K562 (cell line): ENCODE measurements around the gene FAM204A. TPM values are rescaled to one million over a fixed set of nuclear protein-coding genes. Genes with fewer than 3 reads are reported as not detected.

Experiments used
- ATAC-seq: fragments of 200-7000 bp; cut with Tn5 transposase; 3 replicates; pipeline ENCODE4 v1.9.1; 2020; ENCODE audit warnings: moderate library complexity
- BruUV-seq: library from RNA; stranded (reverse); fragments of 400-500 nt; replicated peaks from 2 replicates; lab custom pipeline; 2021; lab: Mats Ljungman, UMichigan
- CTCF ChIA-PET: fragments of 300-600 bp; formaldehyde crosslinking; extraction: SDS; loops from one replicate; lab custom pipeline; 2021; ENCODE audit warnings: low intra/inter-chr PET ratio; lab: Yijun Ruan, JAX
- POLR2A ChIA-PET: fragments of 300-600, 350-650 bp; sonication (Branson Sonifier 250); formaldehyde crosslinking; extraction: SDS; loops from one replicate; lab custom pipeline; 2021; ENCODE audit warnings: antibody characterized with exemption, inconsistent platforms; lab: Yijun Ruan, JAX
- DNase-seq, 4 experiments: peaks; one replicate each; pipeline versions ENCODE4 v3.0.0 to v3.0.0-alpha.2; 2011 to 2018; ENCODE audit warnings: low spot score in 3 of 4, mixed read lengths in 3 of 4; ENCODE audit errors: extremely low read depth in 1 of 4
- FAIRE-seq: peaks from 2 replicates; lab custom pipeline; 2011; peaks lifted over from hg19 to GRCh38; lab: Jason Lieb, UNC
- H2AFZ ChIP-seq: 2 replicates; pipeline ENCODE4 v1.6.0; 2011; ENCODE audit warnings: low read depth, low read length, control low read depth, inconsistent platforms
- H3K27ac ChIP-seq: fragments of 200-600 bp; 3 replicates; pipeline ENCODE4 v1.8.0; 2011; ENCODE audit warnings: low read depth, mild to moderate bottlenecking, control low read depth, inconsistent platforms, low read length, moderate library complexity, mixed read lengths; ENCODE audit errors: extremely low read depth
- H3K27me3 ChIP-seq, 2 experiments: fragments of 300-600 bp in 1 of 2; 2 replicates in 1 of 2; 3 replicates in 1 of 2; pipeline versions ENCODE4 v1.6.0 to v1.8.0; 2011; ENCODE audit warnings: inconsistent platforms in 2 of 2, low read length in 2 of 2, mild to moderate bottlenecking in 1 of 2, mixed read lengths in 1 of 2, moderate library complexity in 1 of 2; ENCODE audit not compliant: control insufficient read depth in 2 of 2, insufficient read depth in 2 of 2
- H3K36me3 ChIP-seq: fragments of 300-600 bp; 3 replicates; pipeline ENCODE4 v1.8.0; 2011; ENCODE audit warnings: mild to moderate bottlenecking, low read length, inconsistent platforms; ENCODE audit not compliant: control insufficient read depth, insufficient read depth
- H3K4me1 ChIP-seq, 2 experiments: fragments of 200-600 bp in 1 of 2; replicated peaks in 1 of 2; 2 replicates in 1 of 2; 3 replicates in 1 of 2; pipeline versions ENCODE4 v1.5.1 to v1.8.0; 2011; ENCODE audit warnings: inconsistent platforms in 2 of 2, low read length in 2 of 2, mild to moderate bottlenecking in 1 of 2, mixed read lengths in 1 of 2, moderate library complexity in 1 of 2; ENCODE audit not compliant: control insufficient read depth in 2 of 2, insufficient read depth in 2 of 2
- H3K4me2 ChIP-seq: 2 replicates; pipeline ENCODE4 v1.6.1; 2011; ENCODE audit warnings: low read length, control low read depth, inconsistent platforms, mixed read lengths; ENCODE audit not compliant: insufficient read depth
- H3K4me3 ChIP-seq: fragments of 200-600 bp; sonication (generic), shearing (Covaris generic); 2 replicates; pipeline ENCODE4 v1.5.1; 2016; ENCODE audit warnings: control low read depth, inconsistent platforms
- H3K79me2 ChIP-seq: fragments of 200-600 bp; 3 replicates; pipeline ENCODE4 v1.8.0; 2011; ENCODE audit warnings: low read length, inconsistent platforms; ENCODE audit not compliant: control insufficient read depth, insufficient read depth
- H3K9ac ChIP-seq, 2 experiments: 2 replicates each; pipeline versions ENCODE4 v1.6.0 to v1.6.1; 2011; ENCODE audit warnings: low read depth in 2 of 2, low read length in 2 of 2, control low read depth in 1 of 2, inconsistent platforms in 1 of 2, mild to moderate bottlenecking in 1 of 2, mixed read lengths in 1 of 2; ENCODE audit not compliant: insufficient read depth in 1 of 2
- H3K9me1 ChIP-seq: one replicate; pipeline ENCODE4 v1.6.0; 2011; ENCODE audit warnings: inconsistent platforms, mild to moderate bottlenecking, low read length, moderate library complexity; ENCODE audit not compliant: control insufficient read depth, insufficient read depth
- H3K9me3 ChIP-seq: replicated peaks from 2 replicates; pipeline ENCODE4 v1.5.1; 2011; ENCODE audit warnings: low read depth, low read length, inconsistent platforms; ENCODE audit not compliant: control insufficient read depth, insufficient read depth
- H4K20me1 ChIP-seq: replicated peaks from 2 replicates; pipeline ENCODE4 v1.6.1; 2011; ENCODE audit warnings: low read length, inconsistent platforms, mixed read lengths; ENCODE audit not compliant: control insufficient read depth, insufficient read depth
- CEBPB ChIP-seq: fragments of 450-650 bp; IDR thresholded peaks from 2 replicates; pipeline ENCODE4 v1.6.1; 2016; ENCODE audit warnings: missing genetic modification characterization, missing compliant biosample characterization
- FOXJ3 ChIP-seq: sonication (generic); formaldehyde crosslinking; IDR thresholded peaks from 2 replicates; pipeline ENCODE4 v1.4.0; 2020; ENCODE audit warnings: mild to moderate bottlenecking, missing genetic modification reagents
- KDM5B ChIP-seq: fragments of 200-600 bp; sonication (generic); IDR thresholded peaks from 2 replicates; pipeline ENCODE4 v1.6.1; 2012; ENCODE audit warnings: low read depth, mild to moderate bottlenecking, moderate library complexity, low read length, control low read depth, inconsistent platforms; ENCODE audit not compliant: insufficient replicate concordance
- RBBP5 ChIP-seq: fragments of 200-600 bp; sonication (generic); IDR thresholded peaks from 2 replicates; pipeline ENCODE4 v1.6.1; 2012; ENCODE audit warnings: borderline replicate concordance, mild to moderate bottlenecking, low read length, control low read depth, inconsistent platforms; ENCODE audit not compliant: insufficient read depth, poor library complexity, severe bottlenecking
- SIRT6 ChIP-seq: IDR thresholded peaks from one replicate; pipeline ENCODE4 v1.6.1; 2012; ENCODE audit warnings: low read depth, mild to moderate bottlenecking, control low read depth, inconsistent platforms, low read length, moderate library complexity
- TCF3 ChIP-seq: sonication (generic); formaldehyde crosslinking; IDR thresholded peaks from 2 replicates; pipeline ENCODE4 v1.4.0; 2020; ENCODE audit warnings: mild to moderate bottlenecking, missing genetic modification reagents
- TFAP4 ChIP-seq: sonication (generic); formaldehyde crosslinking; IDR thresholded peaks from 2 replicates; pipeline ENCODE4 v1.8.0; 2022; ENCODE audit warnings: missing genetic modification reagents, mild to moderate bottlenecking, moderate library complexity, borderline replicate concordance
- WHSC1 ChIP-seq: IDR thresholded peaks from one replicate; pipeline ENCODE4 v1.6.1; 2012; ENCODE audit warnings: low read length, control low read depth, inconsistent platforms
- ZNF134 ChIP-seq: fragments of 250-450 bp; sonication (Bioruptor Pico); conservative IDR thresholded peaks from 2 replicates; pipeline ENCODE4 v1.4.0; 2020
- ZNF449 ChIP-seq: fragments of 250-450 bp; sonication (Bioruptor Pico); IDR thresholded peaks from 2 replicates; pipeline ENCODE4 v1.8.0; 2022; ENCODE audit warnings: moderate library complexity, mild to moderate bottlenecking, inconsistent platforms
- ZSCAN29 ChIP-seq: fragments of 450-650 bp; IDR thresholded peaks from 2 replicates; pipeline ENCODE4 v1.6.1; 2017
- WGBS: fragments of 100-300 bp; shearing (Covaris generic); methylation state at CpG from one replicate; pipeline ENCODE4 v1.1.6; 2016; ENCODE audit warnings: low coverage, mixed read lengths; ENCODE audit not compliant: insufficient coverage; ENCODE audit errors: missing lambda C conversion rate; 5-methylcytosine and 5-hydroxymethylcytosine counted together
- in situ Hi-C: fragments of 300-500 bp; cut with MboI; formaldehyde crosslinking; loops from 4 replicates; pipeline ENCODE4 v1.15.0; 2018; ENCODE audit warnings: inconsistent platforms, mixed read lengths
- intact Hi-C: fragments of 100-400 bp; cut with micrococcal nuclease; formaldehyde crosslinking; loops from 2 replicates; pipeline ENCODE4 v1.14.2; 2022
- polyA plus RNA-seq, 8 experiments: library from polyadenylated mRNA; depleted of rRNA in 4 of 8; stranded (reverse) in 5 of 8; unstranded in 3 of 8; fragments of >200 nt; fragmentation: Nextera tagmentation in 2 of 8; fragmentation: Illumina TruSeq in 1 of 8; extraction: Ambion mirVana in 2 of 8; extraction: Trizol in 1 of 8; gene quantifications; 2 replicates each; pipeline versions ENCODE4 v1.2.1 to v1.2.3, GENCODE V29; 2011 to 2014; ENCODE audit warnings: inconsistent platforms in 1 of 8, missing spikeins in 1 of 8
- total RNA-seq, 7 experiments: library from RNA; depleted of rRNA in 6 of 7; stranded (reverse); fragments of >200 nt in 6 of 7; fragmentation: Illumina TruSeq in 2 of 7; extraction: Trizol in 2 of 7; gene quantifications; 2 replicates each; pipeline versions ENCODE4 v1.2.1 to v1.2.3, GENCODE V29; 2011 to 2021; ENCODE audit warnings: low replicate concordance in 1 of 7

Gene FAM204A
- total and polyA plus RNA-seq, 9 of the 15 experiments (the other 6 are each of a cell fraction or from before 2014, with no cell fraction given) = 29.0 to 64.5 (median 44.9) TPM

- intact Hi-C loops (no loop called here), in situ Hi-C loops (no loop called here)
- ChIA-PET POLR2A (no interaction called here), CTCF (no interaction called here)
- Histone ChIP-seq H3K79me2 (peaks cover 35% of the 10 kb centered on the region), H3K27ac (no peak overlapping the region), H3K9ac (no peak overlapping the region), H4K20me1 (no peaks in the 10 kb centered on the region), H2AFZ (no peak overlapping the region), H3K4me2 (no peak overlapping the region), H3K9me3 (no peaks in the 10 kb centered on the region), H3K4me1 (peaks cover 0 to 4% of the 10 kb centered on the region in 2 experiments; a peak in 2 of 5 replicates), H3K27me3 (no peaks in the 10 kb centered on the region), H3K36me3 (peaks cover 41% of the 10 kb centered on the region; the same call in 2 of the 3 replicates), H3K4me3 (no peak overlapping the region), H3K9me1 (no peaks in the 10 kb centered on the region)
- no peak for FAIRE-seq
- no peak for DNase-seq
- TF ChIP-seq ZSCAN29 = no peak
- no peak for TF ChIP-seq KDM5B
- TF ChIP-seq TCF3 (CRISPR knock-in tag) = no peak
- 80% methylated on average over 2 of the region's 3 CpGs for WGBS
- no peak for ATAC-seq
- BruUV-seq = no TSS peak
Measured at GRCh38 chr10:118339111-118339510, 3.0 kb downstream of the FAM204A start.

- peaks cover 0 to 4% of the 10 kb centered on the region in 2 experiments; a peak in 2 of 5 replicates for H3K4me1 ChIP-seq
- no peak for DNase-seq
- no peaks in the 10 kb centered on the region for H3K9me3 ChIP-seq
- H4K20me1 ChIP-seq = no peaks in the 10 kb centered on the region
- H3K9me1 ChIP-seq = no peaks in the 10 kb centered on the region
- ChIA-PET CTCF (no interaction called here), POLR2A (no interaction called here)
- no peak overlapping the region for H3K9ac ChIP-seq
- in situ Hi-C loops = no loop called here
- no peak overlapping the region for H3K27ac ChIP-seq
- H3K4me2 ChIP-seq = no peak overlapping the region
- BruUV-seq = no TSS peak
- TF ChIP-seq CEBPB (no peak), WHSC1 (no peak), SIRT6 (no peak), ZNF449 (CRISPR knock-in tag) (no peak), ZNF134 (peak; percentile 85), TFAP4 (CRISPR knock-in tag) (no peak), FOXJ3 (no peak), RBBP5 (no peak)
- H2AFZ ChIP-seq = no peak overlapping the region
- no peak for ATAC-seq
- WGBS = 100% methylated on average over 1 of the region's 1 CpG
- no peak for FAIRE-seq
- intact Hi-C loops = no loop called here
- peaks cover 58% of the 10 kb centered on the region; the same call in 2 of the 3 replicates for H3K36me3 ChIP-seq
- H3K4me3 ChIP-seq = no peak overlapping the region
- H3K27me3 ChIP-seq = no peaks in the 10 kb centered on the region
- H3K79me2 ChIP-seq = peaks cover 35% of the 10 kb centered on the region
Measured at GRCh38 chr10:118337356-118337755, 4.8 kb downstream of the FAM204A start.
